ENCODE data around the gene HOXD13. TPM values are rescaled to one million over a fixed set of nuclear protein-coding genes. Genes with fewer than 3 reads are reported as not detected.

HOXD13 gene
- total RNA-seq, 4 donors from 2014 or later = not detected

GRCh38 chr2:176117823-176118371 is 25.4 kb downstream of the HOXD13 start:
- no peaks in the 10 kb centered on the region for H3K9me3 ChIP-seq
- no peaks in the 10 kb centered on the region for H3K36me3 ChIP-seq
- intact Hi-C loops (cut with DNase I) = no loop called here
- 5 to 6% methylated on average over 11 of the region's 11 CpGs for WGBS, 2 donors
- no peak overlapping the region for H3K27ac ChIP-seq
- TF ChIP-seq CTCF (IDR thresholded peaks at IDR 0.05) = no peak
- TF ChIP-seq POLR2A (IDR thresholded peaks at IDR 0.05) = no peak
- H3K27me3 ChIP-seq = peaks cover 70% of the 10 kb centered on the region
- H3K4me3 ChIP-seq (replicated peaks in 1 of 3) = no peak overlapping the region
- DNase-seq = no peak
- H3K4me1 ChIP-seq = peaks cover 0 to 9% of the 10 kb centered on the region in 2 donors

GRCh38 chr2:176118601-176119339 is 26.2 kb downstream of the HOXD13 start:
- no peak for DNase-seq
- peaks cover 0 to 15% of the 10 kb centered on the region in 2 donors for H3K4me1 ChIP-seq
- H3K36me3 ChIP-seq = no peaks in the 10 kb centered on the region
- no peak overlapping the region for H3K4me3 ChIP-seq (replicated peaks in 1 of 3)
- no peak overlapping the region for H3K27ac ChIP-seq
- TF ChIP-seq POLR2A (IDR thresholded peaks at IDR 0.05) = no peak
- peak in 1 of 6 experiments; percentile 12 for TF ChIP-seq CTCF (IDR thresholded peaks at IDR 0.05)
- H3K27me3 ChIP-seq = peaks cover 68% of the 10 kb centered on the region
- no peaks in the 10 kb centered on the region for H3K9me3 ChIP-seq
- WGBS, 2 donors = 14 to 16% methylated on average over 24 of the region's 24 CpGs
- intact Hi-C loops (cut with DNase I) = no loop called here

GRCh38 chr2:176120364-176121189 is 28.1 kb downstream of the HOXD13 start:
- TF ChIP-seq CTCF (IDR thresholded peaks at IDR 0.05) (no peak), POLR2A (IDR thresholded peaks at IDR 0.05) (no peak)
- no peak overlapping the region for H3K4me3 ChIP-seq (replicated peaks in 1 of 3)
- WGBS, 2 donors = 16 to 25% methylated on average over 13 of the region's 13 CpGs
- intact Hi-C loops (cut with DNase I) = loop anchor here (10.0 kb wide), 1 partner anchor 1024 kb away; no protein-coding TSS in a partner anchor
- no peaks in the 10 kb centered on the region for H3K36me3 ChIP-seq
- no peaks in the 10 kb centered on the region for H3K9me3 ChIP-seq
- DNase-seq = no peak
- peaks cover 0 to 15% of the 10 kb centered on the region in 2 donors for H3K4me1 ChIP-seq
- H3K27me3 ChIP-seq = peaks cover 70% of the 10 kb centered on the region
- no peak overlapping the region for H3K27ac ChIP-seq

- TF ChIP-seq POLR2A (IDR thresholded peaks at IDR 0.05) = no peak
- TF ChIP-seq CTCF (IDR thresholded peaks at IDR 0.05) = no peak
- no peaks in the 10 kb centered on the region for H3K36me3 ChIP-seq
- WGBS, 2 donors = 8 to 13% methylated on average over 25 to 30 of the region's 53 CpGs
- H3K4me1 ChIP-seq = peaks cover 0 to 15% of the 10 kb centered on the region in 2 donors
- intact Hi-C loops (cut with DNase I) = loop anchor here (10.0 kb wide), 1 partner anchor 1023 kb away; no protein-coding TSS in a partner anchor
- peak overlapping the region in 1 of 3 donors; percentile 11 for H3K27ac ChIP-seq
- H3K9me3 ChIP-seq = no peaks in the 10 kb centered on the region
- peaks cover 75% of the 10 kb centered on the region for H3K27me3 ChIP-seq
- H3K4me3 ChIP-seq (replicated peaks in 1 of 3) = peak overlapping the region in 1 of 3 donors; percentile 28
- DNase-seq = no peak
Observed at GRCh38 chr2:176121190-176122051, 28.9 kb downstream of the HOXD13 start.

Measured in thyroid gland (tissue), 4 donors.